ENCODE measurements around the gene MTRF1L. TPM values are rescaled to one million over a fixed set of nuclear protein-coding genes. Genes with fewer than 3 reads are reported as not detected.

Gene MTRF1L
- total RNA-seq, 4 donors from 2014 or later: 18.7 to 33.2 (median 24.8) TPM

DNA sequence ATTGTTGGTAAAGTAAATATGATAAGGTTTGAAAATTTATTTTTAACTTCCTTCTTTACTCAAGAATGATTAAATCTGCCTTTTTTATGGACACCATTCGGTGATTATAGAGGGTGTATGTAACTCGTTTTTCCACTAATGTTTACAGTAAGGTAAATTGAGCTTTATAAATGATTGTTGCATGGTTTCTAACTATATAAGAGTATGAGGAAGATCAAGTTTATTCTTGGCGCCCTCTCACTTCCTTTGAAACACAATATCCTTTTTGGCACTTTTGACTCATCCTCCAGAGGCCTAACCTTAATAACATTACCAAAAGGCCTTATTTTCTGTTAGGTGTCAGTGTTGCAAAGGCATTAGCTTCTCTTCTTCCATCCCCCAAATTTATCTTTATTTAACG is 41.8 kb upstream of the MTRF1L start:
- Histone ChIP-seq H3K4me1 (no peaks in the 10 kb centered on the region), H3K9me3 (no peaks in the 10 kb centered on the region), H3K4me3 (no peak overlapping the region), H3K36me3 (no peaks in the 10 kb centered on the region), H3K27ac (no peak overlapping the region), H3K27me3 (no peaks in the 10 kb centered on the region)
- ATAC-seq: no peak
- TF ChIP-seq, protein P1, sequence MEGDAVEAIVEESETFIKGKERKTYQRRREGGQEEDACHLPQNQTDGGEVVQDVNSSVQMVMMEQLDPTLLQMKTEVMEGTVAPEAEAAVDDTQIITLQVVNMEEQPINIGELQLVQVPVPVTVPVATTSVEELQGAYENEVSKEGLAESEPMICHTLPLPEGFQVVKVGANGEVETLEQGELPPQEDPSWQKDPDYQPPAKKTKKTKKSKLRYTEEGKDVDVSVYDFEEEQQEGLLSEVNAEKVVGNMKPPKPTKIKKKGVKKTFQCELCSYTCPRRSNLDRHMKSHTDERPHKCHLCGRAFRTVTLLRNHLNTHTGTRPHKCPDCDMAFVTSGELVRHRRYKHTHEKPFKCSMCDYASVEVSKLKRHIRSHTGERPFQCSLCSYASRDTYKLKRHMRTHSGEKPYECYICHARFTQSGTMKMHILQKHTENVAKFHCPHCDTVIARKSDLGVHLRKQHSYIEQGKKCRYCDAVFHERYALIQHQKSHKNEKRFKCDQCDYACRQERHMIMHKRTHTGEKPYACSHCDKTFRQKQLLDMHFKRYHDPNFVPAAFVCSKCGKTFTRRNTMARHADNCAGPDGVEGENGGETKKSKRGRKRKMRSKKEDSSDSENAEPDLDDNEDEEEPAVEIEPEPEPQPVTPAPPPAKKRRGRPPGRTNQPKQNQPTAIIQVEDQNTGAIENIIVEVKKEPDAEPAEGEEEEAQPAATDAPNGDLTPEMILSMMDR (IDR thresholded peaks at IDR 0.05): no peak
- TF ChIP-seq POLR2A (IDR thresholded peaks at IDR 0.05) (no peak), EP300 (IDR thresholded peaks at IDR 0.05) (no peak), POLR2AphosphoS5 (IDR thresholded peaks at IDR 0.05) (no peak)
- 61 to 67% methylated on average over 4 of the region's 4 CpGs for WGBS, 2 donors (ENCODE audit: low coverage in 1 of 2)

DNA sequence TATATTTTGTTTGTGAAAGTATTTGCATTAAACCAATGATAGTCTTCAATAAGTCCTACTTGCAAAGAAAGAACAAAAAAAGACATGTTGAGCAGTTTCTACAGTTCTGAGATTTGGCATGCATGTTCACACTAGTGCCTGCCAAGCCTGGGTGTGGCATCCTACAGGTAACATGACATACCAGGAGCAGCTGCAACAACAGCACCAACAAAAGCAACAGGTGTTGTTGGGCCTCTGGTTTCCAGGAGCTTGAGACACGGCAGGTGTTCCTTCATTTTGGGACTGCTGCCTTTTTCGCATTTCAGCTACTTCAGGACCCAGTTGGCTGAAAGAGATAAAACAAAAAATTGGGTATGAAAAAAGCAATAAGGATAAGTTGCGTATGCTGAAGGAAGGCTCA is 41.2 kb upstream of the MTRF1L start:
- ATAC-seq: no peak
- no peaks in the 10 kb centered on the region for H3K27me3 ChIP-seq
- H3K4me1 ChIP-seq: no peaks in the 10 kb centered on the region
- WGBS, 2 donors (ENCODE audit: low coverage in 1 of 2): 76 to 100% methylated on average over 1 to 3 of the region's 3 CpGs
- no peaks in the 10 kb centered on the region for H3K36me3 ChIP-seq
- TF ChIP-seq EP300 (IDR thresholded peaks at IDR 0.05) (no peak), POLR2AphosphoS5 (IDR thresholded peaks at IDR 0.05) (no peak), POLR2A (IDR thresholded peaks at IDR 0.05) (no peak)
- TF ChIP-seq, protein P1 (IDR thresholded peaks at IDR 0.05): no peak
- no peak overlapping the region for H3K27ac ChIP-seq
- H3K9me3 ChIP-seq: no peaks in the 10 kb centered on the region
- H3K4me3 ChIP-seq: no peak overlapping the region

DNA sequence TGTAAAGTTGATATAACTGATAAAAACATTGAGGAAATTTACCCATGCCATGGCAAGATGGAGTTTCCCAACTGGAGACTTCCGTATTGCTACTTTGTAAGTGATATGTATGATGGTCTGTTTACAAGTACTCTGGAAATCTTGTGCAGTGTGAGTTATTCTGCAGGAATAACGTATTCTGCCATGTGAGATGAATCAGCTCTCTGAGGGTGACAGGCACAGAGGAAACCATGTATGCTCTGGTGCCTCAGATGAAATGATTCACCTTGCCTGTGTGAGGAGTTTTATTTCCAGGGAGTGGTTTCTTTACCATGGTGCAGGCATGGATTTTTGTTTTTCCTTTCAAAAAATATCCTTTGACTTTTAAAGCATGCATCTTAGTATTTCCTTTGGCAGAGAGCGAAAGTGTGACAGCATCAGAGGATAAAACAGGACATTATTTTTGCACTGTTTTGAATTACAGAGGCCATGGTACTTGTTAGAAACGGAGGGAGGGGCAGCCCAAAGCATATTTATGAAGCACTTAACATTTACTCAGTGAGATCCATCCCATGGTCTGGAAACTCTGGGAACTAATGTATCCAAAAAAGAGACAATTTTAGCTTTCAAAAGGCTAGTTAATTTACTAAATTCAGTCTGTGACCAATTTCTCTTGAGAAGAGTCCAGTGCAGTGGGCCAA is 36.0 kb upstream of the MTRF1L start:
- H3K27me3 ChIP-seq: no peaks in the 10 kb centered on the region
- no peaks in the 10 kb centered on the region for H3K4me1 ChIP-seq
- H3K9me3 ChIP-seq: no peaks in the 10 kb centered on the region
- no peak overlapping the region for H3K27ac ChIP-seq
- no peak for ATAC-seq
- no peaks in the 10 kb centered on the region for H3K36me3 ChIP-seq
- no peak overlapping the region for H3K4me3 ChIP-seq
- TF ChIP-seq EP300 (IDR thresholded peaks at IDR 0.05): no peak
- TF ChIP-seq POLR2AphosphoS5 (IDR thresholded peaks at IDR 0.05): no peak
- 29 to 71% methylated on average over 4 of the region's 4 CpGs for WGBS, 2 donors (ENCODE audit: low coverage in 1 of 2)

DNA sequence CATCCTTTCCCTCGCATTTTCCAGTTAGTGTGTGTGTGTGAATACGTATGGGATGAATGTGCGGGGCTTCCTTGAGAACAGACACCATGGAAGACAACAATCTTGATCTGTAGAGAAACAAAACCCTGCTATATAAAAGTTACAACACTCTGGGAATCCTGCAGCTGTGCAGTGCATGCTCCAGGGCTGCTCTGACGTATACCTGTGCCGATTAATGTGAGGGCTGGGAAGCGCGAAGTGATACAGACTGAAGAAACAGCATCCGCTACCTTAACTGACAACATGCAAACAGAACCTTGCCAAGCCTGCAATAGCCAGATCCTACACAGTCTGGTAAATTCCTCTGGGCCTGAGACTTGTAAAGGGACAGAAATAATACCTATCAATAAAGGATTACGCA is 31.6 kb upstream of the MTRF1L start:
- 94 to 96% methylated on average over 8 to 9 of the region's 9 CpGs for WGBS, 2 donors (ENCODE audit: low coverage in 1 of 2)

DNA sequence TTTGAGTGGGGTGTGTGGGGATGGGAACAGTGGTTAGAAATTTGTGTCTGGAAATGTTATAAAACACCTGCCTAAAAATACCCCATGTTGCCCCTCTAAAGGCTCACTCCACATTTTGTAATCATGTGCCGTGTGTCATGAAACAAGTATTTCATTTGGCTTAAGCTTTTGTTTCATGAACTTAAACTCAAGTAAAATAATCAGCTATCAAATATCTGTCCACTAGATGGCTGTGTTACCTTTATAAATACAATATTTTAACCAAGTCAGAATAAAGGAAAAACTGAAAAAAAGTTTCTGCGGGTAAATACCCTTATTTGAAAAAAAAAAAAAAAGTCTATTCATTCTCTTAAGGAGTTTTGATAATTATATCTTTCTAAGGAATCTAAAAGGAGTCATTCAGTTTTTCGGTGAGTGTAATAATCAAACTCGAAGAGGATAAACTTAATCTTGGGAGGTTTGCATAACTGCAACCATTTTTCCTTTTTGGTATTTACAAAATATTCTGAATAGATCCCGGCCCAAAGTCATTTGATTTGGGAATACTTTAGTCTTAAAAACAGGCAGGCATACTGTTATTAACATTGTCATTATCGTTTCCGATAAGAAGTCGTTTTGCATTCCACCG is 29.9 kb upstream of the MTRF1L start:
- no peak overlapping the region for H3K27ac ChIP-seq
- H3K4me3 ChIP-seq: no peak overlapping the region
- no peaks in the 10 kb centered on the region for H3K36me3 ChIP-seq
- H3K4me1 ChIP-seq: no peaks in the 10 kb centered on the region
- H3K9me3 ChIP-seq: no peaks in the 10 kb centered on the region
- no peak for TF ChIP-seq EP300 (IDR thresholded peaks at IDR 0.05)
- no peak for TF ChIP-seq POLR2AphosphoS5 (IDR thresholded peaks at IDR 0.05)
- TF ChIP-seq, protein P1 (IDR thresholded peaks at IDR 0.05): peak; percentile 9 to 45 (median 38)
- no peak for TF ChIP-seq POLR2A (IDR thresholded peaks at IDR 0.05)
- no peak for ATAC-seq
- H3K27me3 ChIP-seq: no peaks in the 10 kb centered on the region
- 61 to 64% methylated on average over 9 of the region's 9 CpGs for WGBS, 2 donors (ENCODE audit: low coverage in 1 of 2)

More for the DNA sequence above, 31.6 kb upstream of the MTRF1L start:
- H3K4me3 ChIP-seq: no peak overlapping the region
- no peaks in the 10 kb centered on the region for H3K4me1 ChIP-seq
- no peaks in the 10 kb centered on the region for H3K27me3 ChIP-seq
- TF ChIP-seq, protein P1 (IDR thresholded peaks at IDR 0.05): no peak
- TF ChIP-seq EP300 (IDR thresholded peaks at IDR 0.05) (no peak), POLR2A (IDR thresholded peaks at IDR 0.05) (no peak), POLR2AphosphoS5 (IDR thresholded peaks at IDR 0.05) (no peak)
- no peaks in the 10 kb centered on the region for H3K36me3 ChIP-seq
- no peak for ATAC-seq
- no peak overlapping the region for H3K27ac ChIP-seq
- no peaks in the 10 kb centered on the region for H3K9me3 ChIP-seq
